NOMO-1 treated with dmso at 0.1 percent for 144 hours (cell line): ENCODE measurements around the gene NT5C1B.

Experiments
- DNase-seq: peaks from one replicate; lab custom pipeline; 2025; ENCODE audit not compliant: unreplicated experiment; lab: John Stamatoyannopoulos, UW

NT5C1B gene

GRCh38 chr2:18518116-18519111 lies 71.0 kb downstream of the NT5C1B start:
- no peak for DNase-seq

DNA sequence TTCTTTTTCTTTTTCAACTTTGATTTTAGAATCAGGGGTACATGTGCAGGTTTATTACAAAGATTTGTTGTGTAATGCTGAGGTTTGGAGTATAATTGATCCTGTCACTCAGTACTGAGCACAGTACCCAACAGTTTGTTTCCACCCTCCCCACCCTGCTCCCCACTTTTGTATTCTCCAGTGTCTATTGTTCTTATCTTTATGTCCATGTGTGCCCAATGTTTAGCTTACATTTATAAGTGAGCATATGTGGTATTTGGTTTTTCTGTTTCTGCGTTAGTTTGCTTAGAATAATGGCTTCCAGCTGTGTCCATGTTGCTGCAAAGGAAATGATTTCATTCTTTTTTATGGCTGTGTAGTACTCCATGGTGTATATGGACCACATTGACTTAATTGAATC lies 72.0 kb downstream of the NT5C1B start:
- DNase-seq = no peak

DNA sequence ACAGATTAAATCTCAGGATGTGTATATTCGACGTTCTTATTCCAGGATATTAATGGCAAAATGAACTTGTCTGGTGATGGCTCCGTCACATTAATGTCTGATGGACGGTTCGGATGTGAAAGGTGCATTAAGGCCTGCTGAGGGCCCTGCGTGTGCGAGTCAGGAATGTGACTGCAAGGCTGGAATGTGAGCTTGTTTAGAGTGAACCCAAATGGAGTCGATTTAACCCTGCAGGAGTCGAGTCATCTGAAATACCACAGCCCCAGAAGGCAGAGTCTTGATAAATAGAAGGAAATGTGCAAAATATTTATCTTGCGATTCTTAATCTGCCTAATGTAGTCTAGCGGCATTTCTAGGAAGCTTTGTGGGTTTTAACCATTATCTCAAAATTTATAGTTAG lies 73.3 kb downstream of the NT5C1B start:
- DNase-seq = no peak

DNA sequence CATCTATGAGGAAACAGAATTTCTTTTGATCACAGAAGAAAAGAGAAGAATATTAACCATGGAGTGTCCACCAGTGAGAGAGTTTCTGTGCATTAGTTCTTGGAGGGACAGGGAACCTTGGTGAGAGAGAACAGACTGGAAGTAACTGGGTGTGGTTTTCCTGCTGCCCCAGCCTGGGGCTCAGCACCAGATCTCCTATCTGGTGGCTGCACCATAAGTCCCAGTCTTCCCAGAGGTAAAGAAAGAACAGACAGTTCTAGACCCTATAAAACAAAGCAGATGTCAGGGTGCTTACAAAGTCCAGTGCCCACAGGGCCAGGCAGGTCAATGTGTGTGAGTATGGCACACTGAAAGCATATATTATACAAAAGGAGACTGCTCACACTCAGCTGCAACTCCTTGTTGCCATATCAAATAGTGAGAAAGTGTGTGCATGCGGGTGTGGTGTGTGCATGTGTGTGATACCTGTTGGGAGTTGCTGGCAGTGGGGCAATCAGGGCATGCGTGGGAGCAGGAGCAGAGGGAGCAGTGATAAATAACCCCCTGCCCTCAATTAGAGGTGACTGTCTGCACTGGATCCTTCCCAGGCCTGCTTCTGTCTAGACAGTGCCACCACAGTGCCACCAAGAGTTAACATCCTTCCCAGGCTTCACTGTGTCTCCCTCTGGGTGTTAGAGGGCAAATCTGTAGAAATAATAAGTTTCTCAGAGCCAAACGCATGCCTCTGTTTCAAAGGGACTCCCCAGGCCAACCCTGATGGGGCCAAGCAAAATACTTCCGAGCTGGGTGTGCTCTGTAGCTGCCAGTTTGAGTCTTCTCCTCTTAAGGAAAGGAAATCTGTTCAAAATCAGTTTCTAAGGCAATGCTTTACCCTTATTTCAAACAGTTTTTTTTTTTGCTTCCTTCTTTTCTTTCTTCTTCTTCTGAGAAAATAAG lies 74.6 kb downstream of the NT5C1B start:
- DNase-seq = no peak
